ENCODE data around the gene EFCAB11.

GRCh38 chr14:89861630-89862029, 92.9 kb downstream of the EFCAB11 start:
- TF ChIP-seq POLR2AphosphoS5 (IDR thresholded peaks at IDR 0.05; ENCODE audit: low read depth): no peak
- no peak for TF ChIP-seq CTCF (IDR thresholded peaks at IDR 0.05; ENCODE audit: insufficient read depth, low read length)
